Dedifferentiated amniotic fluid mesenchymal stem cell (primary cell): ENCODE measurements around the gene SDHAF1.
A peak's percentile ranks its signal among the peaks of the same experiment; 100 is the strongest.
"Not testable (repeated sequence)": the region's sequence is repeated elsewhere in the genome, so short reads cannot be mapped to it uniquely, and the experiment has no call there.

Experiments
- DNase-seq: peaks from one replicate; pipeline ENCODE4 v3.0.0-alpha.2; 2016; ENCODE audit errors: extremely low spot score

Gene SDHAF1

DNA sequence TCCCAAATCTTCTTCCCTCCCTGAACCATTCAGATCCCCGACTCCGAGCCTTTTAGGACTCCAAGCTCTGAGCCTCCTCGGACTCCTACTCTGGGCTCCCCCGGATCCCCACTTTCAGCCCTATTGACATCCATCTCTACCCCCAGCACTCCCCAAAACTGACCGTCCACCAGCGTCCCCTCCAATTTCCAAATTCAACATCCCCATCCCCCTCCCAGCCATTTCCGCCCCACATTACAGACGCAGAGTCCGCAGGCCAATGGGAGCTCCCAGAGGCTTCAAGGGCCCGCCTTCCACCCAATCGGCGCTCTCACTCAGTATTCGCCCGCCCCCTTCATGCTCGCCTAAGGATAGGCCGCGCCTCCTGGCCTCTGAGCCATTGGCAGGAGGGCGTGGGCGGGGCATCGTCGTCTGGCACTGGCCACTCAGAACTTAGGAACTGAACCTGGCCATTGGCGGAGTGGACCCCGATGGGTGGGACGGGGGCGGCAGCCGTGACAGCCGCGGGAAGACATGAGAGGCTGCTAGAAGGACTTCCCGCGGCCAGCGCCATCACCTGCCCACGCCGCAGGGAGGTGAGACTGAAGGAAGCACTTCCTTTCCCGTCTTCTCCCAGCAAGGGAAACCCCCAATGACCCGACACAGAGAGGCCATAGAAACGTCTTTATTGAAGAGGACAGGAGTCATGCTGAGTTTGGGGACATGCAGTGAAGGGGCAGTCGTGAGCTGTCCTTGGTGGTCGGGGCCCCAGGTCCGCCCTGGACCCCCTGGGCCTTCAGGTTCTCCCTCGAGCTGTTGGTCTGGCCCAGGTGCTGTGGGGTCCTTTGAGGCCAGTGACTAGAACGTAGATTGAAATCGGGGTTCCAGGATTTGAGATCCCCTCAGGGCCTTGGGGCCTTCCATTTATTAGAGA, 19.3 kb downstream of the SDHAF1 start, which contains the start of gene ALKBH6:
Gene ALKBH6 (minus strand): TSS at position 202 of the 913 bp plus-strand sequence. CDS start 816 bp downstream, outside the sequence.
- peak; percentile 98 for DNase-seq

DNA sequence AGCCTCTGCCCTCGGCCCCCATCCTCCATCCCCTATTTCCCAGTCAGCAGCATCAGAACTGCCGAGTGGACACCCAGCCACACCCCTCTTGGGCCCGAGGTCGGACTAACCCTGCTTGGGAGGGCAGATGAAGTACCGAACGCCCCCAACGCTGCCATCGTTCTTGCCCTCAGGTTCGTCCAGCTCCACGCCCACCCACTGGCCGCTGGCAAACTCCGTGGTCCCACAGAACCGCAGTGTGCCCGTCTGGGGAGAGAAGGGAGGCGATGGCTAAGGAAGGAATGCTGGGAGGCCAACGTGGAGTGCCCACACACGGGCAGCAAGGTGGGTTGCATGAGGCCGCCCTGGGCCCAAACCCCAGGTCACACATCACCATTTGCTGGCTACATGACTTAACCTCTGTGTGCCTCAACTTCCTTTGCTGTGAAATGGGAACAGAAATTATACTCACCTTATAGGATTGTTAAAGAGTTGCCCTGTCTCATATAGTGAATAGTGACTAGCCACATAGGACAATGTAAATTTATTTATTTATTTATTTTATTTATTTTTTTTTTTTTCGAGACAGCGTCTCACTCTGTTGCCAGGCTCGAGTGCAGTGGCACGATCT, 24.2 kb downstream of the SDHAF1 start:
- DNase-seq, result no peak

DNA sequence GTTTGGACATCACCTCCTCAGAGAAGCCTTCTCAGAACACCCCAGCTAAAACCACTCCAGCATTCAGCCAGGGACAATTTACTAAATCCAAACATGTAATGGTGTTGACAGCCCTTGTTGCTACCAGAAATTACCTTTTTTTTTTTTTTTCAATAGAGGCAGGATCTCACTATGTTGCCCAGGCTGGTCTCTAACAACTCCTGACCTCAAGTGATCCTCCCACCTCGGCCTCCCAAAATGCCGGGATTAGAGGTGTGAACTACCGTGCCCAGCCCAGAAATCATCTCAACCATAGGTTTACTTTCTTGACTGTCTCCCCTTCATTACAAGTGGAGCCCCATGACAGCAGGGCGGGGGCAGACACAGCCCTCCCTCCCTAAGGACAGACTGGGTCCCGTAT, 28.4 kb downstream of the SDHAF1 start:
- no peak for DNase-seq

DNA sequence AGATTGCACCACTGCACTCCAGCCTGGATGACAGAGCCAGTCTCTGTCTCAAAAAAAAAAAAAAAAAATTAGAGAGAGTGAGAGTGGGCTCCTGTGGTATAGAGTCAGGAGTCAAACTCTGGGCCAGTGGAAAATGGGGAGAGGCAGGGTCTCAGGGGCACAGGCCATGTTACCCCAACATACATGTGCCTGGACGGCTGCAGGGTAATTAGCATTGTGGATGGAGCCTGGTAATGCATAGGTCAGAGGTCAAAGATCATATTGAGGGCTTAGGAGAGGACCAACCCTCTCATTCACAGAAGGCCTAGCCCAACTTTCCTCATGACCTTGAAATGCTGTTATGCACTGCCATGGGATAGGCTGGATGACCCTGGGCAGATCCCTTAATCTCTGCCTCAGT, 30.6 kb downstream of the SDHAF1 start:
- no peak for DNase-seq

DNA sequence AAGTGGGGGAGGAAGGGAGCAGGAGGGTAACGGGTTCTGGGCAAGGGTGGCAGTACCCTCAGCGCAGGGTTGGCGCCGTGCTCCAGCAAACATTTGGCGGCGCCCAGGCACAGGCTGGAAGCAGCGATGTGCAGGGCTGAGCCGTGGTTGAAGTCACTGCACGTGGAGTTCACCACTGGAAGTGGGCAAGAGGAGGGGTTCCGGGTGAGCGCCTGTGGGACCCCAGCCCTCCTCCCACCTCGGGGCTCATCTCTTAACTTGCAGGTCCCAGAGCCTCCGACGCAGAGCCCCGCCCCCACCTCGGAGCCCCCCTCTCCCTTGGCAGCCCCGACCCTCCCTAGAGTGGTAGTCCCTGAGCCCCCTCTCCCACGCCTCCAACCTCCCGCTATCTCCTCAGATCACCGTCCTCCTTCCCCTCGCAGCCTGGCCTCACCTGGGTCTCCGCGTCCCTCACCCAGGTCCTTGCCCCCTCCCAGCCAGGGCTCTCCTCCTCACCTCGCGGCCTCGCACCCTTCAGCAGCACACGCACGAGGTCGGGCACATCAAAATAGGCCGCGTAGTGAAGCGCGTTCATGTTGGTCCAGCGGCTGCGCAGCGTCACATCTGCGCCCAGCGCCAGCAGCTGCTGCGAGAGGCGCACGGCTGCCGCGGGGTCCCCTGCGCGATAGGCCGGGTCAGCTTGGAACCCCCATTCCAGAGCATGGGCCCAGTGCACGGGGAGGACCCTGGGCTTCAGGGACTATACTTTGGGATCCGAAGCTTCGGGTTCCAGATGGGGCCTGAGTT, 31.3 kb downstream of the SDHAF1 start:
- no peak for DNase-seq

DNA sequence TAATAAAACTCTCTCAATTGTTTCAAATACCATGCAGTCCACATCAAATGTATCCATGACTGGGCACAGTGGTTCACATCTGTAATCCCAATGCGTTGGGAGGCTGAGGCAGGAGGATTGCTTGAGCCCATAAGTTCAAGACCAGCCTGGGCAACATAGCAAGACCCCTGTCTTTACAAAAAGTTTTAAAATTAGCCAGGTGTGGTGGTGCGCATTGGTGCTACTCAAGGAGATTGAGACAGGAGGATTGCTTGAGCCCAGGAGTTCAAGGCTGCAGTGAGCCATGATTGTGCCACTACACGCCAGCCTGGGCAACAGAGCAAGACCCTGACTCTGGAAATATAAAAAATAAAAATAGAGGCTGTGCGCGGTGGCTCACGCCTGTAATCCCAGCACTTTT, 32.7 kb downstream of the SDHAF1 start:
- DNase-seq, result no peak

DNA sequence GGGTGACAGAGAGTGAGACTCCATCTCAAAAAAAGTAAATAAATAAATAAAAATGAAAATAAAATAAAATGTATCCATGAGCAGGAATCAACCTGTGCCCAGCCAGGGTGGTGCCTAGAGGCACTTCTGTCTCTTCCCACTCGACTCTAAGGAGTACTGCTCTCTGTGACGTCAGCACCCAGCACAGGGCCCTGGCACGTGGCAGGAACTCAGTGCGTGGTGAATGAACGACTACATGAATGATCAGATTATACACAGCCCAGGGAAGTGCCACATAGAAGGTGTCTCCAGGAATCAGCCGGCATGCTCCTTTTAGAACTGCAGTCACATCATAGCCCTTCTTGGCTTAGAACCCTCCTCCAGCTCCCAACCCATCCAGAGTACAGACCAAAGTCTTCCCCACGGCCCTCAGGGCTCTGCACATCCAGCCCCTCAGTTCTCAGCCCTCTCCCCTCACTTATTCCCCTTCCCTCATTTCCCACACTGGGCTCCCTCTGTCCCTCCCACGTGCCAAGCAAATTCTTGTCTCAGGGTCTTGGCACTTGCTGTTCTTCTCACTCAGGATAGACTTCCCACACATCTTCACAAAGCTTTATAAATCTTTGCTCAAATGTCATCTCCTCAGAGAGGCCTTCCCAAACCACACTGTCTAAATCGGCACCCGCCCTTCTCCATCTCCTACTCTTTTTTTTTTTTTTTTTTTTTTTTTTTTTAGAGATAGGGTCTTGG, 33.5 kb downstream of the SDHAF1 start:
- no peak for DNase-seq

DNA sequence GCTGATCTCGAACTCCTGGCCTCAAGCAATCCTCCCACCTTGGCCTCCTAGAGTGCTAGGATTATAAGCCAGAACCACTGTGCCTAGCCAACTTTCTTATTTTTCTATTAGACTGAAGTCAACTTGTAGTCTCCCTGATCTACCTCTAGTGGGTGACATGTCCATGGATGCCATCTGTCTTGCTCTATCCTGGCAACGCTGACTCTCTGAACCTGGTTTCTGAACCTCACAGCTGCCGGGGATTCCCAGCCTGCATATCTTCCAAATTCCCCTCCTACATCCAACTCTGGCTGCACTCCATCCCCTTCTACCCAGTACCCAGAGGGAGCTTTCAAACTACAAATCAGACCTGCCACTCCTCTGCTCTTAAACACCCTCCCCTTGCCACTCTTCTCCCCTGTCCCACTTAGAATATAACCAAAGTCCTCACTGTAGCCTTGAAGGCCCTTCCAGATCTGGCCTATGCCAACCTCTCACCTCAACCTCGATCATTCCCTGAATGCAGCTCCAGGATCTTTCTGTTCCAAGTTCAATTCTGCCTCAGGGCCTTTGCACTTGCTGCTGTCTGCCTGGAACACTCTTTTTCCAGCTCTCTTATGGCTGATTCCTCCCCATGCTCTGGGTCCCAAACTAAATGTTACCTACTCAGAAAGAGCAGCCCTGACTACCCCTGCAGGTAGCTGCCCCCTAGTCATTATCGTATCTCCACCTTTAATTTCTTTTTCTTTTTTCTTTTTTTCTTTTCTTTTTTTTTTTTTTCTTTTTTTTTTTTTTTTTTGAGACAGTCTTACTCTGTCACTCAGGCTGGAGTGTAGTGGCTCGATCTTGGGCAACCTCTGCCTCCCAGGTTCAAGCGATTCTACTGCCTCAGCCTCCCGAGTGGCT, 35.5 kb downstream of the SDHAF1 start:
- DNase-seq, result no peak

DNA sequence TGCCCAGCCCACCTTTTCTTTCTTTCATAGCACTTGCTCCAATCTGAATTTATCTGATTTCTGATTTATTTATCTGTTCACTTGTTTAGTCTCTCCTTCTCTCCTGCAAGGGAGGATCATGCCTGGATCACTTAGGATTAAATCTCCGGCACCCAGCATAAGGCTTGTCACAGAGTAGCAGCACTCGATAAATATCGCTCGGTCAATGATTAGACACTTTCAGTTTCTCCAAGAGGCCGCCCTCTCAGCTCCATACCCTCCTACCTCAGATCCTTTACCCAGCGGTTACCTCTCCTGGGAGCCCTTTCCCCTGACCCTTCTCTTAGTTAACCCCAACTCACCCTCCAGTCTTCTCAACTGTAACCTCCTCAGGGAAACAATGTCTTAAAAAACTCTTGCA, 36.3 kb downstream of the SDHAF1 start:
- no peak for DNase-seq

DNA sequence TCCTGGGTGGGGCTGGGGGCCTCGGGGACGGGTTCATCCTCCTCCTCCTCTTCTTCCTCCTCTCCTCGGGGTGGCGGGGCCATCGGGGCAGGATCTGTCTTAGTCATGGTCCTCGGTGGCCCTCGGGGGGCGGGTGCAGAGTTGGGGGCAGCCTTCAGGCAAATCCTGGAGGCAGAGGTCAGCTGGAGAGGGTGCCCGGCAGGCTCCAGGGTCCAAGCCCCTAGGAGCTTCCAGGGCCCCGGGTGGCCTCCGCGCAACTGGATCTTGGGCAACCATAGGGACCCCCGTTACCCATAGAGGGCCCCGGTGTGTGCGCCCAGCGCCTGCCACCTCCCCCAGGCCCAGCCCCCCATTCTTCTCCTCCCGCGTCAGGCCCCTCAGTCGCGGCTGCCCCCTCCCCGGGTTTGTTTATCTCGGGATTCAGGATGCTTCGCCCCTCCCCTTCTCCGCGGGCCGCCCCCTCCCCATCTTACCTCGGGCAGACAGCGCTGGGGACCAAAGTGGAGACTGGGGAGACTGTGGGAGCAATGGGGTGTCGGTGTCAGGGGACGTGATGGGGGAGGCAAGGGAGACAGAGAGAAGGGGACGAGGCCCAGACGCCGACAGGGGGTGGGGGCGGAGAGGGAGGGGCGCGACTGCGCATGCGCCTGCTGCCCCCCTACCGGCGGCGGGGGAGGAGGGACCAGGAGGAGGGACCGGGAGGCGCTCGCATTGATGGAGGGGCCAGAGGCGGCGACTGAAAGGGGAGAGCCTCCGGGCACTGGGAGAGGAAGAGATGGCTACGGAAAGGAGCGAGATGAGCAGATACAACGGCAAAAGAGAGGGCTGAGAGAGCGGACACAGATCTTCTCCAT, 37.5 kb downstream of the SDHAF1 start, which contains the start of gene CLIP3:
Gene CLIP3 (minus strand): TSS at position 623 of the 854 bp plus-strand sequence. CDS start 516 bp downstream, at position 107.
- peak; percentile 53 for DNase-seq

DNA sequence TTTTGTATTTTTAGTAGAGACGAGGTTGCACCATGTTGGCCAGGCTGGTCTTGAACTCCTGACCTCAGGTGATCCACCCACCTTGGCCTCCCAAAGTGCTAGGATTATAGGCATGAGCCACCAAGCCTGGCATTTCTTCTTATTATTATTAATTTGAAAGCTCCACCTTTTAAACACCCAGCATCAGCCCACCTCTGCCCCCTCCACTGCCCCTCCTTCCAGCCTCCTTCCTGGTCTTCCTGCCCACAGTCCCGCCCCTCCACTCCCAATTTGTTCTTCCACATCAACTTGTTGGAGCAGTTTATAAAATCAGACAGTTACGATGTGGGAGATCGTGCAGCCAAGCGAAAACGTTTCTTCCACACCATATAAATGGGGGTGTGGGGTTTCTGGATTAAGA, 45.5 kb downstream of the SDHAF1 start:
- DNase-seq, result no peak

DNA sequence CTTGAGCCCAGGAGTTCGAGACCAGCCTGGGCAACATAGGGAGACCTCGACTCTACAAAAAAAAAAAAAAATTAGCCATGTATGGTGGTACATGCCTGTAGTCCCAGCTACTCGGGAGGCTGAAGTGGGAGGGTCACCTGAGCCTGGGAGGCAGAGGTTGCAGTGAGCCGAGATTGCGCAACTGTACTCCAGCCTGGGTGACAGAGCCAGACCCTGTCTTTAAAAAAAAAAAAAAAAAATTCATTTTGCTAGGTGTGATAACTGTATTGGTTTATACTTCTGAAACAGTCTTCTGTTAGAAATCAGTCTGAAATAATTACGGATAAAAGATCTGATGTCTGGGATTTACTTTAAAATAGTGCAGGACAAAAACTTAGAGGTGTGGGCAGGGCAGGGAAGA, 46.1 kb downstream of the SDHAF1 start:
- DNase-seq, result not testable (repeated sequence)

DNA sequence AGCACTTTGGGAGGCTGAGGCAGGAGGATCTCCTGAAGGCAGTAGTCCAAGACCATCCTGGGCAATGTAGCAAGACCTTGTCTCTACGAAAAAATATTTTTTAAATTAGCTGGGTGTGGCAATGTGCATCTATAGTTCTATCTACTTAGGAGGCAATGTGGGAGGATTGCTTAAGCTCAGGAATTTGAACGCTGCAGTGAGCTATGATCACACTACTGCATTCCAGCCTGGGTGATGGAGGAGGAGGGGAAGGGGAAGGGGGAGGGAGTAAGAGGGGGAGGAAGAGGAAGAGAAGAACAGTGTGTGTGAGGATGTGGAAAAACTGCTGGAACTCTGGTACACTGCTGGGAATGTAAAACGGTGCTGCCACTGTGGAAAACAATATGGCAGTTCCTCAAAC, 46.8 kb downstream of the SDHAF1 start:
- DNase-seq, result peak; percentile 80

DNA sequence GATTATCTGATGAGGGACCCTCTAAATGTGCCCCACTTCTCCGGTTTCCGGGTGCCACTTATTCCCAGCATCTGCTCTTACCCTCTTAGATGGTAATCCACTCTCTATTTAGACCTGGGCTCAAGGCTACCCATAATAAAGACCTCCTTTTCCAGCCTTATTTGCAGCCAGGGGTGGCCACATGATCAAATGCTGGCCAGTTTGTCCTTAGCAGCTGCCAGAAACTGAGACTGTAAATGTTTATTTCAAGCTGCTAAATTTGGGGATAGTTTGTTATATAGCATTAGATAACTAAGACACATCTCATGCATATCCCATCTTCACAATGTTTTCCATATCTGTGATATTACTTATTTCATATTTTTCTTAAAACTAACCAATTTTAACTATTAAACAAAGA, 49.0 kb downstream of the SDHAF1 start:
- DNase-seq, result no peak
